A172 (cell line): Measurements from ENCODE around the gene NOTUM. TPM values are rescaled to one million over a fixed set of nuclear protein-coding genes. Genes with fewer than 3 reads are reported as not detected.
A peak's percentile ranks its signal among the peaks of the same experiment; 100 is the strongest.

Experiments
- DNase-seq: peaks from one replicate; pipeline ENCODE4 v3.0.0-alpha.2; 2015; ENCODE audit warnings: low spot score
- total RNA-seq: library from RNA; depleted of rRNA; stranded (reverse); fragments of >200 nt; shearing (Covaris generic); gene quantifications from 2 replicates; pipeline ENCODE4 v1.2.3, GENCODE V29; 2014

The NOTUM gene
- total RNA-seq, 1 experiment from 2014 or later, result 1.9 TPM

DNA sequence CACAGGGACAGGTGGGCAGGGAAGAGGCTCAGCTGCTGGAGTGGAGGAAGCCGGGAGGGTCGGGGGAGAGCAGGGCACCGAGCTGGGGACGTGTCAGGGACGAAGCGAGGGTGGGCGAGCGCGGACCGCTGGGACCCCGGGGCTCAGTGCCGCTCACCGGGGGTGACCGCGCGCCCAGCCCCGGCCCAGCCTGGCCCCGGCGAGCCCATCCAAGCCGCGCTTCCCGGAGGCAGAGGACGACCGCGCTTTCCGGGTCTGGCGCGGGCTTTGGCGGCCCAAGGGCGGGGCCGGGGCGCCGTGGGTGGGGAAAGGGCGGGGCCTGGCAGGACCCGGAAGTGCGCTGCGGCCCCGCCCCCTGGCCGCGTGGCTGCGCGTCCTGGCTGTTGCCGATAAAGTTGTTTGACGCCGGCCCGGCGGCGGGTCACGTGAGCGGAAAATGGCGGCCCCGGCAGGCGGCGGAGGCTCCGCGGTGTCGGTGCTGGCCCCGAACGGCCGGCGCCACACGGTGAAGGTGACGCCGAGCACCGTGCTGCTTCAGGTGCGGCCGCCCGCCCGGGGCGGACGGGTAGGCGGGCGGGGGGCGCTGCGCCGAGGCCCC, 16.3 kb upstream of the NOTUM start, which contains the start of gene ASPSCR1:
TSS of gene ASPSCR1 (plus strand) at position 419 of the 598 bp plus-strand sequence. CDS start at position 437, 18 bp downstream.
- DNase-seq, result peak; percentile 75

GRCh38 chr17:81976332-81977210, 15.6 kb upstream of the NOTUM start:
- peak; percentile 22 for DNase-seq

GRCh38 chr17:81973432-81973831, 12.4 kb upstream of the NOTUM start:
- DNase-seq, result no peak

GRCh38 chr17:81968850-81969812, 8.1 kb upstream of the NOTUM start:
- no peak for DNase-seq

- no peak for DNase-seq
Observed at GRCh38 chr17:81968396-81968745, 7.4 kb upstream of the NOTUM start.

- peak; percentile 54 for DNase-seq
Observed at GRCh38 chr17:81967533-81968395, 6.8 kb upstream of the NOTUM start.

DNA sequence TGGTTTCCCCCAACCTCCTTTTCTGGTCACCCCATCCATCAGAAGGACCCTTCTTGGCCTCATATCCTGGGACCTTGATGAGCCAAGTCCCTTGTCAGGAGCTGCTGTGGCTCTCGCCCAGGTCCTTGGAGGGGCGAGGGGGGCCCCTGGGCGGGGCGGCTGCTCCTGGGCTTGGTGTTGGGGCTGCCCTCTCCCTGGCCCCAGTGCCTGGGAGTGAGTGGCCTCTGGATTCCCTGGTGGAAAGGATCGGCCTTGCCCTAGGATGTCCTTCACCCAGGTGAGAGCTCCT, 6.2 kb upstream of the NOTUM start:
- DNase-seq, result no peak

DNA sequence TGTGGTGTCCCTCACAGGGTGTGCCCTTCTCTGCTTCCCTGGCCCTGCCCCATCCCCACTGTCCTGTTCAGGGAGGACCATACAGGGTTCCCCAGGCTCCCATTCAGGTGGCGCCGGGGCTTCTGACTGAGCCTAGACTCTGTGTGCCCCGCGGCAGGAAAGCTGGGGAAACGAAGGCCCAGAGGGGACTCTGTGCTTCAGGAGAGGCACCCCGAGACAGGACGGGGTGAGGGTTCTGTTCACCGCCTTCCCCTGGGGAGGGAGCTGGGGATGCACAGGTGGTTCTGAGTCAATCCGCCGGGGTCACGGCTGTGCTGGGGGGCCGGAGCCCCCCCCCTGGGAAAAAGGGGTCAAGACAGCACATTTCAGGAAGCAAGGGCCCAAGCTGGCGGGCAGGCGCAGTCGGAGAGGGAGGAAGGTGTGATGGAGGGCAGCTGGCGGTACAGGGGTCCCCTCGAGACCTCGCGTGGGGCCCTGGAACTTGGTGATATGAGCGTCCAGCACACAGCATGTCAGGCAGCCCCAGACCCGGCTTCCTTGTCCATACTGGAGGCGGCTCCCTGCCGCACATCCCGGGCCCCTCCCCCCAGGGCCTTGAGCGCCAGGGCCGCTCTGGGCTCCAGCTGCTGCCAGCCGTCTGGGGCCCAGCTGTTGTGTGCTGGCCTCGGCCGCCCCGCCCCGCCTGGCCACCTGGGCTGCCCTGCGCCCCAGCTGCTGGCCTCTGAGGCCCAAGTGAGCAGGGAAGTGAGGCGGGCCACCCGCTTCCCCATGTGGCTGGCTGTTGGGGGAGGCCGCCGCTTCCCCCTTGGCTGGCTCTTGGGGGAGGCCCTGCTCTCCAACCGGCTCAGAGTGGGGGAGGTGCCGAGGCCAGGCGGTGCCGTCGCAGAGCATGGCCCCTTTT, 5.6 kb upstream of the NOTUM start:
- no peak for DNase-seq

- no peak for DNase-seq
Observed at GRCh38 chr17:81964081-81964849, 3.3 kb upstream of the NOTUM start.

DNA sequence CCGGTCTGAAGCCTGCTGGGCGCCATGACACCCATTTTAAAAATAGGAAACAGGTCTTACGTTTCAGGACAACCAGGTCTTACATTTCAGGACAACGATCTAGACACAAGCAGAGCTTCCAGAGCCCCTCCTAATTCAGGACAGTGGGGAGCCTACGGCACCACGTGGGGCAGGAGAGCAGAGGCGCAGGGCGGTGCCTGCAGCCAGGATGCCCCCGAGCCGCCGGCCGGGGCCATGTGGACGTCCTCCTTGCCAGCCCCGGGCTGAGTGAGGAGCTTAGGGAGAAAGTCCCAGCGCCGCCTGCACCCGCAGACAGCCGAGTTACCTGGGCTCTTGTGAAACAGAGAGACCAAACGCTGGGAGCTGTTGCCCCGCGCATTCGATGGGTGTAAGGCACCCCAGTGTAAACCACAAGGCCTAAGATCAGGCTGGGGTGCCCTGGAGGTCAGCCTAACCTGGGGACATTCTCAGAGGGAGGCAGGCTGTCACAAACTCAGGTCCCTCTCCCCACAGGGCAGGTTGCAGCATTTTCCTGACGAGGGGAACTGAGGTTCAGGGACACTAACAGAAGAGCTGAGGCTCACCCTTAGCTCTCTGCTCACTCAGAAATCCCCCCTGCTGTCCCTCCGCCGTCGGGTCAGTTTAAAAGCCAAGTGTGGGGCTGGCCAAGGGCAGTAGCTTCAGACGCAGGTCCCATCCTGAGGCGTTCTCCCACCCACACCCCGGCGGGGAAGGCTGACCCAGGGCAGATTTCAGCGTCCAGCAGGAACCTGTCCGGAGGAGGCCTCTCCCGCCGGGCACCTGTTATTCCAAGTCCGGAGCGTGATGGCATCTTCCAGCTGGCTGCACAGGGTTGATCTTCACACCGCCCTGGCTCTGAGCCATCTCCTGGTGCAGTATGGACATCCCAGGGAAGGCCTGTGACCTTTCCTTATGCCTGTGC, 1.8 kb upstream of the NOTUM start:
- DNase-seq, result no peak

GRCh38 chr17:81961521-81962498, 823 bp upstream of the NOTUM start:
- DNase-seq, result no peak

DNA sequence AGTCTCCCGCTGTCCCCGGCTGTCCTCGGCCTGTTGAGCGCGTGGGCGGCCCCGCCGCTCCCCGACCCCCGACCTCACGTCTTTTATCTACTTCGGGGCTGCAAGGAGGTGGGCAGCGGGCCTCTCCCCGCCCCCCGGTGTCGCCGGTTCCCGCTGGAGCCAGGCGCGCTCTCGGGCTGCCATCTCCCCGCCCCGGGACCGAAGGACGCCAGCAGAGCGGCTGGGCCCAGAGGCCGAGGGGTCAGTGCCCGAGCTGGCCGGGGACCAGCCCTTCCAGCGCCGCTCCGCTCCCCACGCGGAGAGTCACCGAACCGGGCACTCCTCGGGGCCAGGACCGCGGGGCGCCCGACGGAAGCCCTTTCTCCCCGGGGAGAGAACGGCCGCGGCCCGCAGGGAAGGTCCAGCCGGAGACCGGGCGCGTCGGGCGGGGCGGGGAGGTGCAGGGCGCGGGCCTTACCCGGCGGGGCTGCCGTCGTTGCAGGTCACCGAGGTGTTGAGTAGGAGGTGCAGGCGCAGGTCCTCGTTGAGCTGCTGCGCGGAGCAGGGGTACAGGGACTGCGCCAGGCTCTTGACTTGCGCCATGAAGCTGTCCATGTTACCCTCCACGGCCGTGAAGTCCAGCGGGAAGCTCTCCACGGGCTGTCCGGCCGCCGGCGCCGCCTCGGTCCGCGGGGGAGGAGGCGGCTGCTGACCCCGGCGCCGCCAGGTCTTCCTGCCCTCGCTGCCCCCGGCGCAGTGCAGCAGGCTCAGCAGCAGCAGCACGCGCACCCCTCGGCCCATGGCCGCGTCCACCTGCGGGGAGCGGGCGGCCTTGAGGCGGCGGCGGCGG, 643 bp downstream of the NOTUM start:
- no peak for DNase-seq

GRCh38 chr17:81959362-81960129, 1.4 kb downstream of the NOTUM start:
- no peak for DNase-seq

- DNase-seq, result no peak
Observed at GRCh38 chr17:81958633-81959342, 2.2 kb downstream of the NOTUM start.
